Fibroblast of lung (primary cell): ENCODE measurements around the gene AGBL4. TPM values are rescaled to one million over a fixed set of nuclear protein-coding genes. Genes with fewer than 3 reads are reported as not detected.

Source experiments
- DNase-seq, 2 donors: peaks; one replicate each; pipeline versions ENCODE4 v3.0.0 to v3.0.0-alpha.2; 2010; ENCODE audit warnings: low read depth in 2 of 2
- H2AFZ ChIP-seq: 2 replicates; pipeline ENCODE4 v1.5.1; 2012; ENCODE audit warnings: low read length, control low read depth, inconsistent platforms
- H3K27ac ChIP-seq: 2 replicates; pipeline ENCODE4 v1.5.1; 2011; ENCODE audit warnings: low read length, control low read depth; ENCODE audit not compliant: insufficient read depth
- H3K27me3 ChIP-seq: 2 replicates; pipeline ENCODE4 v1.5.1; 2011; ENCODE audit warnings: mild to moderate bottlenecking, low read length; ENCODE audit not compliant: control insufficient read depth, insufficient read depth
- H3K36me3 ChIP-seq: 2 replicates; pipeline ENCODE4 v1.5.1; 2011; ENCODE audit warnings: low read length; ENCODE audit not compliant: control insufficient read depth, insufficient read depth
- H3K4me1 ChIP-seq: 2 replicates; pipeline ENCODE4 v1.5.1; 2011; ENCODE audit warnings: low read length; ENCODE audit not compliant: control insufficient read depth, insufficient read depth; ENCODE audit errors: extremely low read depth
- H3K4me2 ChIP-seq: 2 replicates; pipeline ENCODE4 v1.5.1; 2011; ENCODE audit warnings: low read length, control low read depth; ENCODE audit not compliant: insufficient read depth; ENCODE audit errors: extremely low read depth
- H3K4me3 ChIP-seq, 4 experiments: fragments of 200-600 bp in 1 of 4; sonication (generic) in 1 of 4; replicated peaks in 1 of 4; 2 replicates each; pipeline ENCODE4 v1.5.1; 2011 to 2016; ENCODE audit warnings: low read length in 4 of 4, low read depth in 3 of 4, mild to moderate bottlenecking in 3 of 4, control low read depth in 2 of 4, inconsistent platforms in 1 of 4, mixed read lengths in 1 of 4; ENCODE audit not compliant: insufficient read depth in 1 of 4; ENCODE audit errors: control extremely low read depth in 1 of 4
- H3K79me2 ChIP-seq: 2 replicates; pipeline ENCODE4 v1.5.1; 2012; ENCODE audit warnings: mild to moderate bottlenecking, low read length, inconsistent platforms; ENCODE audit not compliant: control insufficient read depth, insufficient read depth
- H3K9ac ChIP-seq: 2 replicates; pipeline ENCODE4 v1.5.1; 2011; ENCODE audit warnings: mild to moderate bottlenecking, low read length, control low read depth; ENCODE audit not compliant: insufficient read depth
- H3K9me3 ChIP-seq: 2 replicates; pipeline ENCODE4 v1.5.1; 2012; ENCODE audit warnings: low read depth, low read length; ENCODE audit not compliant: control insufficient read depth, insufficient read depth
- H4K20me1 ChIP-seq: 2 replicates; pipeline ENCODE4 v1.5.1; 2011; ENCODE audit warnings: low read length; ENCODE audit not compliant: control insufficient read depth, insufficient read depth; ENCODE audit errors: extremely low read depth
- CTCF ChIP-seq, 2 donors: IDR thresholded peaks in 1 of 2; conservative IDR thresholded peaks in 1 of 2; 1 replicate in 1 of 2; 2 replicates in 1 of 2; pipeline ENCODE4 v1.5.1; 2011 to 2012; ENCODE audit warnings: low read length in 2 of 2, control low read depth in 1 of 2, inconsistent platforms in 1 of 2, low read depth in 1 of 2, mild to moderate bottlenecking in 1 of 2
- EZH2 ChIP-seq: IDR thresholded peaks from 2 replicates; pipeline ENCODE4 v1.5.1; 2012; ENCODE audit warnings: low read length, control low read depth, mild to moderate bottlenecking; ENCODE audit errors: missing control alignments
- polyA plus RNA-seq, 2 donors: library from polyadenylated mRNA; depleted of rRNA in 1 of 2; stranded (reverse) in 1 of 2; unstranded in 1 of 2; fragments of >200 nt; gene quantifications; 2 replicates each; pipeline ENCODE4 v1.2.1, GENCODE V29; 2011 to 2012; ENCODE audit warnings: missing spikeins in 1 of 2
- total RNA-seq: library from RNA; depleted of rRNA; stranded (reverse); fragments of >200 nt; gene quantifications from 2 replicates; pipeline ENCODE4 v1.2.1, GENCODE V29; 2014

AGBL4 gene
- total and polyA plus RNA-seq, 2 donors (not counting 1 experiment from before 2014, with no cell fraction given), result not detected

DNA sequence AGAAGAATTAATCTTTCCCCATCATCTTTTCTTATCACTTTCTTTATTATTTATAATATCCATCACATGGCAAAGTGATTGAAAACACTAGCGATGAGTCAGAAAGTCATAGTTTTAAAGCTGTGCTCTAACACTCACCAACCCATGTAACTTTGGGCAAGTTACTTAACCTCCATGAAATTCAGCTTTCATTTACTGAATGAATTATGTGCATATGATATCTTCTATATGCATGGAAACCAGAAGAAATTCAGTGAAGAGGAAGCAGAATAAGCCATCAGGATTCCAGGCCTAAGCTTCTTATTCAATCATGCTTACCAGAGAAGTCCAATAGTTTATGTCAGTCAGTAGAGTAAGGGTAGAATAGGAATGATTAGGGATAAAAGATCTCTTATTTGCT lies 300.1 kb downstream of the AGBL4 start:
- Histone ChIP-seq H3K27me3 (no peaks in the 10 kb centered on the region), H3K36me3 (no peaks in the 10 kb centered on the region), H3K27ac (no peak overlapping the region), H3K79me2 (no peaks in the 10 kb centered on the region), H4K20me1 (no peaks in the 10 kb centered on the region), H3K9ac (no peak overlapping the region), H3K4me2 (no peak overlapping the region), H2AFZ (no peak overlapping the region), H3K4me1 (no peaks in the 10 kb centered on the region), H3K9me3 (no peaks in the 10 kb centered on the region), H3K4me3 (no peak overlapping the region)
- no peak for DNase-seq
- TF ChIP-seq EZH2, result no peak
- no peak for TF ChIP-seq CTCF (conservative IDR thresholded peaks at IDR 0.05 in 1 of 2, IDR thresholded peaks at IDR 0.05 in 1 of 2; ENCODE audit: low read depth in 1 of 2, low read length in 2 of 2)

- Histone ChIP-seq H3K4me3 (no peak overlapping the region), H3K9ac (no peak overlapping the region), H3K4me1 (no peaks in the 10 kb centered on the region), H3K27me3 (no peaks in the 10 kb centered on the region), H4K20me1 (no peaks in the 10 kb centered on the region), H3K36me3 (no peaks in the 10 kb centered on the region), H2AFZ (no peak overlapping the region), H3K79me2 (no peaks in the 10 kb centered on the region), H3K9me3 (no peaks in the 10 kb centered on the region), H3K4me2 (no peak overlapping the region), H3K27ac (no peak overlapping the region)
- TF ChIP-seq EZH2, result no peak
- no peak for TF ChIP-seq CTCF (conservative IDR thresholded peaks at IDR 0.05 in 1 of 2, IDR thresholded peaks at IDR 0.05 in 1 of 2; ENCODE audit: low read depth in 1 of 2, low read length in 2 of 2)
- DNase-seq, result no peak
Observed at GRCh38 chr1:49694251-49694827, 329.4 kb downstream of the AGBL4 start.

- H3K9ac ChIP-seq, result no peak overlapping the region
- H3K4me3 ChIP-seq, result no peak overlapping the region
- H3K27ac ChIP-seq, result no peak overlapping the region
- no peaks in the 10 kb centered on the region for H3K4me1 ChIP-seq
- TF ChIP-seq EZH2 (no peak), CTCF (conservative IDR thresholded peaks at IDR 0.05 in 1 of 2, IDR thresholded peaks at IDR 0.05 in 1 of 2; ENCODE audit: low read depth in 1 of 2, low read length in 2 of 2) (no peak)
- H3K4me2 ChIP-seq, result no peak overlapping the region
- H3K79me2 ChIP-seq, result no peaks in the 10 kb centered on the region
- no peak overlapping the region for H2AFZ ChIP-seq
- no peaks in the 10 kb centered on the region for H3K9me3 ChIP-seq
- no peaks in the 10 kb centered on the region for H3K36me3 ChIP-seq
- DNase-seq, result no peak
- no peaks in the 10 kb centered on the region for H3K27me3 ChIP-seq
- no peaks in the 10 kb centered on the region for H4K20me1 ChIP-seq
Observed at GRCh38 chr1:49686107-49686506, 337.6 kb downstream of the AGBL4 start.
